ENCODE data around the gene IPO4.

Gene IPO4

GRCh38 chr14:24172261-24172860, 16.3 kb downstream of the IPO4 start:
- no peak for DNase-seq

- DNase-seq, result peak; percentile 58
Observed at GRCh38 chr14:24171422-24172260, 17.0 kb downstream of the IPO4 start, which contains the start of gene REC8. TSS of gene REC8 (plus strand) at chr14:24172080. CDS start at chr14:24172553, 473 bp downstream.

- DNase-seq, result no peak
Observed at GRCh38 chr14:24167469-24168114, 21.0 kb downstream of the IPO4 start.

- no peak for DNase-seq
Observed at GRCh38 chr14:24165785-24166184, 22.8 kb downstream of the IPO4 start.

GRCh38 chr14:24164518-24164991, 24.1 kb downstream of the IPO4 start:
- DNase-seq, result no peak

- DNase-seq, result no peak
Observed at GRCh38 chr14:24162093-24162492, 26.5 kb downstream of the IPO4 start.

GRCh38 chr14:24160850-24161804, 27.5 kb downstream of the IPO4 start, which contains the start of gene IRF9:
TSS of gene IRF9 (plus strand) at chr14:24161265. CDS start at chr14:24162145, 880 bp downstream.
- DNase-seq, result peak; percentile 98

- DNase-seq, result no peak
Observed at GRCh38 chr14:24160499-24160849, 28.1 kb downstream of the IPO4 start.

GRCh38 chr14:24159777-24160498, 28.7 kb downstream of the IPO4 start:
- no peak for DNase-seq

- no peak for DNase-seq
Observed at GRCh38 chr14:24157331-24157730, 31.3 kb downstream of the IPO4 start.

GRCh38 chr14:24156840-24157239, 31.8 kb downstream of the IPO4 start:
- DNase-seq, result no peak

- no peak for DNase-seq
Observed at GRCh38 chr14:24155100-24155499, 33.5 kb downstream of the IPO4 start.

GRCh38 chr14:24151404-24152080, 37.1 kb downstream of the IPO4 start:
- no peak for DNase-seq

- no peak for DNase-seq
Observed at GRCh38 chr14:24150993-24151392, 37.6 kb downstream of the IPO4 start.

GRCh38 chr14:24150567-24150966, 38.0 kb downstream of the IPO4 start:
- DNase-seq, result no peak

GRCh38 chr14:24150061-24150460, 38.6 kb downstream of the IPO4 start:
- no peak for DNase-seq

- DNase-seq, result no peak
Observed at GRCh38 chr14:24149302-24149969, 39.2 kb downstream of the IPO4 start.

GRCh38 chr14:24147761-24148428, 40.7 kb downstream of the IPO4 start:
- DNase-seq, result no peak

GRCh38 chr14:24146978-24147760, 41.4 kb downstream of the IPO4 start, which contains the start of gene RNF31:
TSS of gene RNF31 (plus strand) at chr14:24147498. CDS start at chr14:24147699, 201 bp downstream.
- DNase-seq, result peak; percentile 96

Data from activated CD4-positive, CD25-positive, alpha-beta regulatory T cell treated with anti-CD3 and anti-CD28 coated beads, Interleukin-2, amount 50 U/mL, for 72 hours (primary cell).